ENCODE data around the gene SIRPA. TPM values are rescaled to one million over a fixed set of nuclear protein-coding genes. Genes with fewer than 3 reads are reported as not detected.

Gene SIRPA
- total and polyA plus RNA-seq, 4 donors, result 14.8 to 62.9 (median 28.3) TPM

- no peak overlapping the region for H3K4me3 ChIP-seq (ENCODE audit: low read length in 2 of 2)
- WGBS, 2 donors, result 61 to 62% methylated on average over 15 of the region's 15 CpGs
- H3K27me3 ChIP-seq (ENCODE audit: control insufficient read depth in 1 of 2, insufficient read depth in 2 of 2, low read length in 1 of 2), result peaks cover 0 to 2% of the 10 kb centered on the region in 2 donors
Observed at GRCh38 chr20:1973601-1974440, 78.6 kb downstream of the SIRPA start.

GRCh38 chr20:1975291-1975690 lies 80.1 kb downstream of the SIRPA start:
- H3K4me3 ChIP-seq (ENCODE audit: low read length in 2 of 2), result no peak overlapping the region
- 88 to 89% methylated on average over 11 of the region's 11 CpGs for WGBS, 2 donors
- H3K27me3 ChIP-seq (ENCODE audit: control insufficient read depth in 1 of 2, insufficient read depth in 2 of 2, low read length in 1 of 2), result peaks cover 0 to 2% of the 10 kb centered on the region in 2 donors
- no peaks in the 10 kb centered on the region for H3K4me1 ChIP-seq (ENCODE audit: control insufficient read depth in 1 of 2, insufficient read depth in 2 of 2, low read length in 2 of 2)
- ATAC-seq (ENCODE audit: low FRiP score) (no peak), DNase-seq (no peak)
- H3K36me3 ChIP-seq (ENCODE audit: control insufficient read depth in 1 of 2, insufficient read depth in 2 of 2, low read length in 1 of 2), result no peaks in the 10 kb centered on the region
- no peak overlapping the region for H3K27ac ChIP-seq (ENCODE audit: low read depth in 1 of 2, low read length in 2 of 2)
- intact Hi-C loops (cut with DNase I), result loop anchor here in 1 of 2 donors (10.0 kb wide), 1 partner anchor 480 kb away; no protein-coding TSS in a partner anchor
- no peaks in the 10 kb centered on the region for H3K9me3 ChIP-seq (ENCODE audit: control insufficient read depth, low read length)

More at GRCh38 chr20:1973601-1974440, 78.6 kb downstream of the SIRPA start:
- Histone ChIP-seq H3K9me3 (ENCODE audit: control insufficient read depth, low read length) (no peaks in the 10 kb centered on the region), H3K27ac (ENCODE audit: low read depth in 1 of 2, low read length in 2 of 2) (no peak overlapping the region), H3K36me3 (ENCODE audit: control insufficient read depth in 1 of 2, insufficient read depth in 2 of 2, low read length in 1 of 2) (no peaks in the 10 kb centered on the region), H3K4me1 (ENCODE audit: control insufficient read depth in 1 of 2, insufficient read depth in 2 of 2, low read length in 2 of 2) (no peaks in the 10 kb centered on the region)
- DNase-seq (no peak), ATAC-seq (ENCODE audit: low FRiP score) (no peak)
- intact Hi-C loops (cut with DNase I), result loop anchor here in 1 of 2 donors (10.0 kb wide), 1 partner anchor 481 kb away; no protein-coding TSS in a partner anchor

GRCh38 chr20:1979106-1979778 lies 84.0 kb downstream of the SIRPA start:
- Histone ChIP-seq H3K27ac (ENCODE audit: low read depth in 1 of 2, low read length in 2 of 2) (no peak overlapping the region), H3K4me3 (ENCODE audit: low read length in 2 of 2) (no peak overlapping the region), H3K9me3 (ENCODE audit: control insufficient read depth, low read length) (no peaks in the 10 kb centered on the region), H3K27me3 (ENCODE audit: control insufficient read depth in 1 of 2, insufficient read depth in 2 of 2, low read length in 1 of 2) (peaks cover 0 to 2% of the 10 kb centered on the region in 2 donors), H3K36me3 (ENCODE audit: control insufficient read depth in 1 of 2, insufficient read depth in 2 of 2, low read length in 1 of 2) (no peaks in the 10 kb centered on the region), H3K4me1 (ENCODE audit: control insufficient read depth in 1 of 2, insufficient read depth in 2 of 2, low read length in 2 of 2) (no peaks in the 10 kb centered on the region)
- DNase-seq (no peak), ATAC-seq (ENCODE audit: low FRiP score) (no peak)
- 50% methylated on average over 3 of the region's 3 CpGs for WGBS, 2 donors
- intact Hi-C loops (cut with DNase I), result loop anchor here in 1 of 2 donors (10.0 kb wide), 1 partner anchor 476 kb away; no protein-coding TSS in a partner anchor

- no peaks in the 10 kb centered on the region for H3K36me3 ChIP-seq (ENCODE audit: control insufficient read depth in 1 of 2, insufficient read depth in 2 of 2, low read length in 1 of 2)
- DNase-seq, result no peak
- no peak for ATAC-seq (ENCODE audit: low FRiP score)
- no peak overlapping the region for H3K27ac ChIP-seq (ENCODE audit: low read depth in 1 of 2, low read length in 2 of 2)
- no peaks in the 10 kb centered on the region for H3K9me3 ChIP-seq (ENCODE audit: control insufficient read depth, low read length)
- H3K4me3 ChIP-seq (ENCODE audit: low read length in 2 of 2), result no peak overlapping the region
- no peaks in the 10 kb centered on the region for H3K4me1 ChIP-seq (ENCODE audit: control insufficient read depth in 1 of 2, insufficient read depth in 2 of 2, low read length in 2 of 2)
- no peaks in the 10 kb centered on the region for H3K27me3 ChIP-seq (ENCODE audit: control insufficient read depth in 1 of 2, insufficient read depth in 2 of 2, low read length in 1 of 2)
- intact Hi-C loops (cut with DNase I), result no loop called here
- 82 to 84% methylated on average over 4 to 5 of the region's 5 CpGs for WGBS, 2 donors
Observed at GRCh38 chr20:1982686-1983085, 87.5 kb downstream of the SIRPA start.

GRCh38 chr20:1983301-1983700 lies 88.1 kb downstream of the SIRPA start:
- H3K9me3 ChIP-seq (ENCODE audit: control insufficient read depth, low read length), result no peaks in the 10 kb centered on the region
- H3K36me3 ChIP-seq (ENCODE audit: control insufficient read depth in 1 of 2, insufficient read depth in 2 of 2, low read length in 1 of 2), result no peaks in the 10 kb centered on the region
- DNase-seq, result no peak
- WGBS, 2 donors, result 40 to 45% methylated on average over 4 of the region's 4 CpGs
- H3K27ac ChIP-seq (ENCODE audit: low read depth in 1 of 2, low read length in 2 of 2), result no peak overlapping the region
- no peaks in the 10 kb centered on the region for H3K27me3 ChIP-seq (ENCODE audit: control insufficient read depth in 1 of 2, insufficient read depth in 2 of 2, low read length in 1 of 2)
- intact Hi-C loops (cut with DNase I), result no loop called here
- no peak for ATAC-seq (ENCODE audit: low FRiP score)
- no peaks in the 10 kb centered on the region for H3K4me1 ChIP-seq (ENCODE audit: control insufficient read depth in 1 of 2, insufficient read depth in 2 of 2, low read length in 2 of 2)
- H3K4me3 ChIP-seq (ENCODE audit: low read length in 2 of 2), result no peak overlapping the region

- 5 to 6% methylated on average over 3 of the region's 3 CpGs for WGBS, 2 donors
Observed at GRCh38 chr20:1987826-1988225, 92.6 kb downstream of the SIRPA start.

More at GRCh38 chr20:1987826-1988225, 92.6 kb downstream of the SIRPA start:
- H3K36me3 ChIP-seq (ENCODE audit: control insufficient read depth in 1 of 2, insufficient read depth in 2 of 2, low read length in 1 of 2), result no peaks in the 10 kb centered on the region
- H3K9me3 ChIP-seq (ENCODE audit: control insufficient read depth, low read length), result no peaks in the 10 kb centered on the region
- DNase-seq, result no peak
- H3K27ac ChIP-seq (ENCODE audit: low read depth in 1 of 2, low read length in 2 of 2), result no peak overlapping the region
- no peaks in the 10 kb centered on the region for H3K4me1 ChIP-seq (ENCODE audit: control insufficient read depth in 1 of 2, insufficient read depth in 2 of 2, low read length in 2 of 2)
- no peaks in the 10 kb centered on the region for H3K27me3 ChIP-seq (ENCODE audit: control insufficient read depth in 1 of 2, insufficient read depth in 2 of 2, low read length in 1 of 2)
- no peak overlapping the region for H3K4me3 ChIP-seq (ENCODE audit: low read length in 2 of 2)
- intact Hi-C loops (cut with DNase I), result no loop called here
- ATAC-seq (ENCODE audit: low FRiP score), result no peak

Other genes with a start within 250 kb of the SIRPA start
- under 1 TPM in 1 of 2 donors, not detected in 1; 0.87 TPM for gene SIRPG, start 237.6 kb upstream of the SIRPA start, total RNA-seq
- gene SIRPG, start 237.6 kb upstream of the SIRPA start, polyA plus RNA-seq, result not detected
- gene PDYN, start 98.7 kb downstream of the SIRPA start, total RNA-seq, result not detected
- gene PDYN, start 98.7 kb downstream of the SIRPA start, polyA plus RNA-seq, result not detected
- gene STK35, start 206.4 kb downstream of the SIRPA start, total RNA-seq, result 10 to 100 TPM; 10.5 to 13.8 TPM
- gene STK35, start 206.4 kb downstream of the SIRPA start, polyA plus RNA-seq, result 1 to 10 TPM; 1.6 to 5.1 TPM

All from aorta (tissue), 5 donors.